A673 (cell line): ENCODE results near the gene DCAF12.

Source experiments
- CTCF ChIP-seq: fragments of 300-800, 200-600 bp; sonication (generic); conservative IDR thresholded peaks from 2 replicates; pipeline ENCODE4 v1.5.1; 2017; ENCODE audit warnings: low read depth, mild to moderate bottlenecking, antibody characterized with exemption, low read length, moderate library complexity, mixed read lengths
- EZH2 ChIP-seq: fragments of 200-600 bp; sonication (generic); IDR thresholded peaks from 2 replicates; pipeline ENCODE4 v1.6.1; 2017; ENCODE audit warnings: borderline replicate concordance, low read depth, mild to moderate bottlenecking, mixed read lengths, antibody characterized with exemption, low read length; ENCODE audit not compliant: poor library complexity, severe bottlenecking

GRCh38 chr9:34049630-34050384 is 76.7 kb downstream of the DCAF12 start:
- TF ChIP-seq EZH2 (no peak), CTCF (no peak)
